ENCODE measurements around the gene SH3RF2.

DNA sequence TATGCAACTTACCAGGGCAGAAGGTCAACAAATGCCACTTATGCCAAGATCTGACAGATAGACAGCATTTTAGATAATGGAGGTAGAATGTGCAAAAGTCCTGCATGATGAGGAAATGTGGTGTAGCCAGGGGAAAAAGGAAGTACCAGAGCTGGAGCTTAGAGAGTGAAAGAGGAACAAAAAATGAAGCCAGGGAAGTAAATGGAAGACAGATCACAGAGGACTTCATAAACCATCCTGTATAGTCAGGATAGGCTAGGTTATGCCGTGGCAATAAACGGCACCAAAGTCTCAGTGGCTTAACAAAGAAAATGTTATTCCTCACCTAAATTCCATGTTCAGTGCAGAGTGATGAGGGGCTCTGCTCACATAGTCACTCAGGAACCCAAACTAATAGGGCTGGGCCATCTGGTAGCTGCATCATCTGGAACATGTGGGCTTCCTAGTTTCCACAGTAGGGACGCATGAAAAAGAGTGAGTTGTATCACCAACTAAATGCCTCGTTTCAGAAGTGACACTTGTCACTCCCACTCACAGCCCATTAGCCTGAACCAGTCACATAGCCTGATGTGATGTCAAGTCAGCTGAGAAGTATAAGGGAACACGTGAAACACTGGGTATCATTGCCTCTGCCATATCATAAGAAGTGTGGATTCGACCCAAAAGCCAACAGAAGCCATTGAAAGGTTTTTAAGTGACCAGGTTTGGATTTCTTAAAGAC, 70.3 kb downstream of the SH3RF2 start:
- TF ChIP-seq, protein P1, sequence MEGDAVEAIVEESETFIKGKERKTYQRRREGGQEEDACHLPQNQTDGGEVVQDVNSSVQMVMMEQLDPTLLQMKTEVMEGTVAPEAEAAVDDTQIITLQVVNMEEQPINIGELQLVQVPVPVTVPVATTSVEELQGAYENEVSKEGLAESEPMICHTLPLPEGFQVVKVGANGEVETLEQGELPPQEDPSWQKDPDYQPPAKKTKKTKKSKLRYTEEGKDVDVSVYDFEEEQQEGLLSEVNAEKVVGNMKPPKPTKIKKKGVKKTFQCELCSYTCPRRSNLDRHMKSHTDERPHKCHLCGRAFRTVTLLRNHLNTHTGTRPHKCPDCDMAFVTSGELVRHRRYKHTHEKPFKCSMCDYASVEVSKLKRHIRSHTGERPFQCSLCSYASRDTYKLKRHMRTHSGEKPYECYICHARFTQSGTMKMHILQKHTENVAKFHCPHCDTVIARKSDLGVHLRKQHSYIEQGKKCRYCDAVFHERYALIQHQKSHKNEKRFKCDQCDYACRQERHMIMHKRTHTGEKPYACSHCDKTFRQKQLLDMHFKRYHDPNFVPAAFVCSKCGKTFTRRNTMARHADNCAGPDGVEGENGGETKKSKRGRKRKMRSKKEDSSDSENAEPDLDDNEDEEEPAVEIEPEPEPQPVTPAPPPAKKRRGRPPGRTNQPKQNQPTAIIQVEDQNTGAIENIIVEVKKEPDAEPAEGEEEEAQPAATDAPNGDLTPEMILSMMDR (IDR thresholded peaks at IDR 0.05; ENCODE audit: poor library complexity) = no peak
- no peak for TF ChIP-seq EZH2 (IDR thresholded peaks at IDR 0.05; ENCODE audit: borderline replicate concordance)
